BLaER1 (cell line): Measurements from ENCODE around the gene OBSCN.

Source experiments
- H3K27ac ChIP-seq: shearing (Covaris generic); formaldehyde crosslinking; 2 replicates; pipeline ENCODE4 v1.8.1; 2022
- H3K27me3 ChIP-seq: shearing (Covaris generic); formaldehyde crosslinking; 2 replicates; pipeline ENCODE4 v1.8.1; 2022
- H3K36me3 ChIP-seq: shearing (Covaris generic); formaldehyde crosslinking; 2 replicates; pipeline ENCODE4 v1.8.1; 2022
- H3K4me1 ChIP-seq: shearing (Covaris generic); formaldehyde crosslinking; 2 replicates; pipeline ENCODE4 v1.8.1; 2022
- H3K4me2 ChIP-seq: shearing (Covaris generic); formaldehyde crosslinking; 2 replicates; pipeline ENCODE4 v1.8.1; 2022
- H3K4me3 ChIP-seq: shearing (Covaris generic); formaldehyde crosslinking; 2 replicates; pipeline ENCODE4 v1.8.1; 2022
- H3K9ac ChIP-seq: shearing (Covaris generic); formaldehyde crosslinking; 2 replicates; pipeline ENCODE4 v1.8.1; 2022
- H3K9me3 ChIP-seq: shearing (Covaris generic); formaldehyde crosslinking; 2 replicates; pipeline ENCODE4 v1.8.1; 2022
- H4K20me1 ChIP-seq: shearing (Covaris generic); formaldehyde crosslinking; 2 replicates; pipeline ENCODE4 v1.8.1; 2022
- Cebpa-rat ChIP-seq: shearing (Covaris generic); IDR thresholded peaks from 2 replicates; pipeline ENCODE4 v1.8.1; 2022

The OBSCN gene

GRCh38 chr1:228373004-228373680 lies 165.3 kb downstream of the OBSCN start:
- Histone ChIP-seq H3K27me3 (peaks cover 9% of the 10 kb centered on the region; the same call in 1 of the 2 replicates), H3K9me3 (no peaks in the 10 kb centered on the region), H3K4me2 (no peak overlapping the region), H3K4me1 (peaks cover 38% of the 10 kb centered on the region), H3K27ac (no peak overlapping the region), H3K4me3 (no peak overlapping the region), H3K9ac (no peak overlapping the region), H3K36me3 (no peaks in the 10 kb centered on the region), H4K20me1 (peaks cover 11% of the 10 kb centered on the region; the same call in 1 of the 2 replicates)
- no peak for TF ChIP-seq Cebpa-rat

- H3K36me3 ChIP-seq: no peaks in the 10 kb centered on the region
- H3K9me3 ChIP-seq: no peaks in the 10 kb centered on the region
- H3K9ac ChIP-seq: no peak overlapping the region
- H4K20me1 ChIP-seq: peaks cover 14% of the 10 kb centered on the region
- no peak for TF ChIP-seq Cebpa-rat
- H3K4me2 ChIP-seq: no peak overlapping the region
- H3K4me1 ChIP-seq: peaks cover 33% of the 10 kb centered on the region
- H3K4me3 ChIP-seq: no peak overlapping the region
- no peak overlapping the region for H3K27ac ChIP-seq
- H3K27me3 ChIP-seq: peaks cover 16% of the 10 kb centered on the region
These were observed 166.1 kb downstream of the OBSCN start for GRCh38 chr1:228373681-228374571.

- H3K4me2 ChIP-seq: no peak overlapping the region
- peaks cover 18% of the 10 kb centered on the region for H4K20me1 ChIP-seq
- H3K9me3 ChIP-seq: no peaks in the 10 kb centered on the region
- H3K4me1 ChIP-seq: peaks cover 29% of the 10 kb centered on the region
- H3K4me3 ChIP-seq: no peak overlapping the region
- H3K9ac ChIP-seq: no peak overlapping the region
- H3K27ac ChIP-seq: no peak overlapping the region
- H3K36me3 ChIP-seq: no peaks in the 10 kb centered on the region
- no peak for TF ChIP-seq Cebpa-rat
- peaks cover 26% of the 10 kb centered on the region for H3K27me3 ChIP-seq
These were observed 167.1 kb downstream of the OBSCN start for GRCh38 chr1:228374711-228375577.

- Histone ChIP-seq H3K27ac (no peak overlapping the region), H3K27me3 (peaks cover 29% of the 10 kb centered on the region), H3K4me3 (no peak overlapping the region), H3K9ac (no peak overlapping the region), H3K36me3 (no peaks in the 10 kb centered on the region), H4K20me1 (peaks cover 18% of the 10 kb centered on the region), H3K4me1 (peaks cover 21% of the 10 kb centered on the region), H3K9me3 (no peaks in the 10 kb centered on the region), H3K4me2 (no peak overlapping the region)
- no peak for TF ChIP-seq Cebpa-rat
These were observed 167.9 kb downstream of the OBSCN start for GRCh38 chr1:228375578-228376261.

- Histone ChIP-seq H3K27me3 (peaks cover 29% of the 10 kb centered on the region), H3K4me1 (peaks cover 16% of the 10 kb centered on the region), H3K27ac (no peak overlapping the region), H3K4me3 (no peak overlapping the region), H3K36me3 (no peaks in the 10 kb centered on the region), H3K9me3 (no peaks in the 10 kb centered on the region), H4K20me1 (peaks cover 18% of the 10 kb centered on the region), H3K9ac (no peak overlapping the region), H3K4me2 (no peak overlapping the region)
- TF ChIP-seq Cebpa-rat: no peak
These were observed 168.4 kb downstream of the OBSCN start for GRCh38 chr1:228376262-228376628.

- no peak overlapping the region for H3K4me2 ChIP-seq
- peaks cover 18% of the 10 kb centered on the region for H4K20me1 ChIP-seq
- no peak for TF ChIP-seq Cebpa-rat
- no peaks in the 10 kb centered on the region for H3K9me3 ChIP-seq
- H3K4me1 ChIP-seq: peaks cover 13% of the 10 kb centered on the region
- no peaks in the 10 kb centered on the region for H3K36me3 ChIP-seq
- H3K9ac ChIP-seq: no peak overlapping the region
- H3K27ac ChIP-seq: no peak overlapping the region
- H3K27me3 ChIP-seq: peaks cover 29% of the 10 kb centered on the region
- H3K4me3 ChIP-seq: no peak overlapping the region
These were observed 169.1 kb downstream of the OBSCN start for GRCh38 chr1:228376651-228377631.

GRCh38 chr1:228377664-228378089 lies 169.8 kb downstream of the OBSCN start:
- H3K4me3 ChIP-seq: peak overlapping the region; percentile 67; the same call in 1 of the 2 replicates
- H3K4me2 ChIP-seq: peak overlapping the region; percentile 88

More at GRCh38 chr1:228377664-228378089, 169.8 kb downstream of the OBSCN start:
- H3K4me1 ChIP-seq: peaks cover 13% of the 10 kb centered on the region
- no peak overlapping the region for H3K9ac ChIP-seq
- peaks cover 29% of the 10 kb centered on the region for H3K27me3 ChIP-seq
- H3K9me3 ChIP-seq: no peaks in the 10 kb centered on the region
- H4K20me1 ChIP-seq: peaks cover 18% of the 10 kb centered on the region
- H3K36me3 ChIP-seq: no peaks in the 10 kb centered on the region
- H3K27ac ChIP-seq: no peak overlapping the region
- TF ChIP-seq Cebpa-rat: no peak
